GM21825 (cell line): ENCODE measurements around the gene OGA.
"Not testable (repeated sequence)": the region's sequence is repeated elsewhere in the genome, so short reads cannot be mapped to it uniquely, and the experiment has no call there.

Source experiments
- ATAC-seq: cut with Tn5 transposase; IDR thresholded peaks from one replicate; pipeline ENCODE4 v1.9.1; 2021; ENCODE audit warnings: mild to moderate bottlenecking, moderate library complexity; ENCODE audit not compliant: unreplicated experiment

OGA gene

DNA sequence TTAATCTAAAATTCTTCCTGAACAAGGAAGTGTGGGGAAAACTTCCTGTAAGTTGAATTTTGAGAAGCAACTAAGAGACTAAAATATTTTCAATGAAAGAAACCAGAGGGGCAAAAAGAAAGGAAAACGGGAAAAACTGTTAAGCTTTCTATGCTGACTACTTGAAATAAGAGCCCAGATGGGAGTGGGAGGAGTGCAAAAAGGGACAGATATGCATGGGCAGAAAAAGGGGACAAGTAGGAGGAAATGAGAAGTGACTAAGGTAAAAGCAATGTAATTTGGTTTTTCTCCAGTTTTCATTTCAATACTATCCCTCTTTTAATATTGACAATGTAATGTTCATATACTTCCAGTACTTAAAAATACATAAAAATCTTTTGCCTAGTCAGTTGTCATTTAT is 11.1 kb downstream of the OGA start:
- no peak for ATAC-seq

GRCh38 chr10:101803511-101803910 is 14.7 kb downstream of the OGA start:
- ATAC-seq, result no peak

GRCh38 chr10:101797403-101798059 is 20.7 kb downstream of the OGA start:
- ATAC-seq, result no peak

GRCh38 chr10:101793526-101793925 is 24.7 kb downstream of the OGA start:
- no peak for ATAC-seq

GRCh38 chr10:101789686-101790085 is 28.6 kb downstream of the OGA start:
- no peak for ATAC-seq

DNA sequence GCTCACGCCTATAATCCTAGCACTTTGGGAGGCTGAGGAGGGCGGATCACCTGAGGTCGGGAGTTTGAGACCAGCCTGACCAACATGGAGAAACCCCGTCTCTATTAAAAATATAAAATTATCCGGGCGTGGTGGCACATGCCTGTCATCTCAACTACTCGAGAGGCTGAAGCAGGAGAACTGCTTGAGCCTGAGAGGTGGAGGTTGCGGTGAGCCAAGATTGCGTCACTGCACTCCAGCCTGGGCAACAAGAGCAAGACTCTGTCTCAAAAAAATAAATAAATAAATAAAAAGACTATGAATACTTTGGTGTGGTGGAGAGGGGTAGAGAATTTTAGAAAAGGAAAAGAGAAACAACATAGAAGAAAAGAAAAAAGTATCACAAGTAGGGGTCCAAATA is 29.0 kb downstream of the OGA start:
- ATAC-seq, result not testable (repeated sequence)

GRCh38 chr10:101785801-101786200 is 32.4 kb downstream of the OGA start:
- no peak for ATAC-seq

GRCh38 chr10:101784558-101784957 is 33.7 kb downstream of the OGA start:
- ATAC-seq, result no peak

DNA sequence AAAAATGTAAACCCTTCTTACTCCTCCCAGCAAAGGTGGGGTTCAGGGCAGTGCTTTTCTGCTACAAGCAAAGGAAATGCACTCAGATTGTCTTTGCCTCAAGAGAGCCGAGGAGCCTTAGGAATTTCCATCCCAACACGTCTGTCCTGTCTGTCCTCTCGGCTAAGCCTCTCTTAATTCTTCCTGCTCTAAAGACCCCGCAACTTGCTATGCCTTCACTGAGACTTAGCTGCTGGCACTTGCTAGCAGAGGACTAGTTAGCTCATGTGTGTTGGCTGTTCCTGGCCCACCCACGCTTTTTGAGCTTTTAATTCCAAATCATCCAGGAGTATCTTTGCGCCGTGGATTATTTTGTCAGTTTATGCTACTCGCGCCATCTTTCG is 34.5 kb downstream of the OGA start:
- ATAC-seq, result no peak

DNA sequence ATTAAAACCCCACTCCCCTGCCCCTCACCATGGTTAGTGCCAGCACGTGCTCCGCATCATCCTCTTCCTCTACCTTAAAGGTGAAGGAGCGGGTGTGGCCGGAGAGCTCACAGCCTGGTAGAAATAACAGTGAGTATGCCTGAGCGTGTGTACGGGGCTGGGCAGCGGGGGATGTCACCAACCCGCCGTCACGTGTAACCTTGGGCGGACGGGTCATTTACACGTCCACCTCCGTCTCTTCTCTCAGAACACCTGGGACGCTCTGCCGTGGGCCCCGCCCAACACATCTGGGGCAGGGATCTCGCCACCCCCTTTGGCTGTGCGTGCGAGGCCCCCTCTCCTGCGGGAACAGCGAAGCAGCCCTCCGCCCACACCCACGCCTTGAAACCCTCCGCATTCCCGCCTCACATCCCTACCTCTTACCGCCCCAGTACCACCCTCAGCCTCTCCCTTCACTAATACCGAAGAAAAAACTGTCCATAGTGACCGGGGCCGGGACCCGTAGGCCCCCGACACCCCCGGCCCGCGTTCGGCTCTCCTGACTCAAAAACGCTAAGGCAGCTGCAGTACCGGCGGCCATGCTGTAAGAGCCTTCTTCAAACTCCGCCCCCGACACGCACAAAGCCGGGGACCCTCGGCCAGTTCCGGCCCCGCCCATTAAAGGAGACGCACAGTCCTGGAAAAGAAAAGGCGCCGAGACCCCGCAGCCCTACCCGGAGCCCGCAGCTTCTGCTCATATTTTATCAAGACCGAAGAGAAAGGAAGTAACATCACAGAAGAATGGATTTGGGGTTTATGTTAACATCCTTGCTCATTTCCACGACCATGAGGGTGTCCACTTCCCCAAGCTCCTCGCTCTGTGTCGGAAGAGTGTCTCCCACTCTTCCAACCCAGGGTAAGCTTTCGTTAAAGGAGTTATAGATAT is 35.2 kb downstream of the OGA start, which contains the start of gene NPM3:
TSS of gene NPM3 (minus strand) at position 636 of the 925 bp plus-strand sequence. CDS start at position 580, 56 bp downstream.
- ATAC-seq, result peak; percentile 54

DNA sequence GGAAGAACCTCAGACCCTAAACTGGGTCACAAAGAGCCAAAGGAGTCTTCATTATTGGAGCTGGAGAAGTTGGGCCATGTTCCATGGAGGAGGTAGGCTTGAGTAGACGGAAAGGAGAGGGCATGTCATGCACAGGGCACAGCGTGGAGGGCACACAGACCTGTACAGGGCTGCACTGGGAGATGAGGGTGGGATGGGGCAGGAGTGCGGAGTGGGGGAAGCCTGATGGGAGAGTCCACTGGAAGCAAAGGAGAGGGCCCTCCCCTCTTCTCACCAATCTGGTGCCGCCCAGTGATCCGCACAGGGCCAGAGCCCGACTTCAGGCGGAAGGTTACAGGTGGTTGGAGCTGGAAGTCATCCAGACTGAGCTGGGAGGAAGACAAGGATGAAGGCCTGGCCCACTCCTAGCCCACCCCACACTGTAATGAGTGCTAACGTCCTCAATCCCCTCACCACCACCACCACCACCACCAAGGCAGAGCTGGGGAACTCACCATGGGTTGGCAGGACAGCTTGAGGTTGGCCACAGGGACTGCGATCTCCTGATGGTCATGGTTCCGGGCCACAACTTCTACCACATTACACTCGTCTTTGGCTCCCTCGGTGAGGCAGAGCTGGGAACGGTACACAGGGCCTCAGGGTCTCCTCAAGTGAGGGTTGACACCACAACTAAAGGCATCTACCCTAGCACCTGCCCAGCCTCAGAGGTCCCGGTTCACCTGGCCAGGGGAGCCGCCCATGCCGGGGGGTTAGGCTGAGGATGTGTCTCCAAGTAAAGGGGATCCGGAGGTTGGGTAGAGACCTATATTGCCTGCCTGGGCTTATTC is 36.0 kb downstream of the OGA start:
- no peak for ATAC-seq

- no peak for ATAC-seq
Observed at GRCh38 chr10:101781655-101781983, 36.6 kb downstream of the OGA start.

DNA sequence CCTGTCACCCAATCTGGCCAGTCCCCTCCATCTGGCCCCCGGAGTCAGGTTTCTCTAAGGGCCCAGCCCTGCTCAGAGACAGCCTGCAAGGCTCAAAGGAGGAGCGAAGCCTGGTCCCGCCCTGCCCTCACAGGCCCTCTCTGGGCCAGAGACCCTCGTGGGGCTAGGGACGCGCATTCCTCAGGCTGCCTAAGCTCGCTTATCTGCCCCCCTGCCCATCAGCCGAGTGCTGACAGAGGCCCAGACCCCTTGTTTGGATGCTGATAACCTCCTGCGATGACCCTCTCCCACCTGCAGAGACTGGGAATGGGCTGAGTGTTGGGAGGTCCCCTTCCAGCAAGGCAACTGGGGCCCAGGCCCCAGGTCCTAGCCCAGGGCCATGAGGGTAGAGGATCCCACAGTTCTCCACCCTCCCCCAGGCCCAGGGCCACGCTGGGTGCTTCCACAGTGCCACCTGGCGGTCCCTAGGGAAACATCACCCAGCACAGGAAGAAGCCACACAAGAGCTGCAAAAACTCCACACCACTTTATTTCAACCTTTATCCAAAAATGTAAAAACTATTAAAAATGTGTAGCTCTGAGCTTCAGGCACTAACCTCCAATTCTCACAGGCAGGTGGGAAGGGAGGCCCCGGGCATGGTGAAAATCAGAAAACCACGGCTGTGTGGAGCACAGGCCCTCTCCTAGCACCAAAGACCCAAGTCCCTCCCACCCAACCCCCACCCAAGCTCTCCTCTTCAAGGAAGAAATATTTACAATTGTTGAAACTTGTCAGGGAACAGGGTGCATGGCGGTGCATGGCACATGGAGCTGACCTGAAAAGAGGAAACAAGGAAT is 37.2 kb downstream of the OGA start:
- ATAC-seq, result no peak

- no peak for ATAC-seq
Observed at GRCh38 chr10:101780187-101780817, 37.9 kb downstream of the OGA start.

DNA sequence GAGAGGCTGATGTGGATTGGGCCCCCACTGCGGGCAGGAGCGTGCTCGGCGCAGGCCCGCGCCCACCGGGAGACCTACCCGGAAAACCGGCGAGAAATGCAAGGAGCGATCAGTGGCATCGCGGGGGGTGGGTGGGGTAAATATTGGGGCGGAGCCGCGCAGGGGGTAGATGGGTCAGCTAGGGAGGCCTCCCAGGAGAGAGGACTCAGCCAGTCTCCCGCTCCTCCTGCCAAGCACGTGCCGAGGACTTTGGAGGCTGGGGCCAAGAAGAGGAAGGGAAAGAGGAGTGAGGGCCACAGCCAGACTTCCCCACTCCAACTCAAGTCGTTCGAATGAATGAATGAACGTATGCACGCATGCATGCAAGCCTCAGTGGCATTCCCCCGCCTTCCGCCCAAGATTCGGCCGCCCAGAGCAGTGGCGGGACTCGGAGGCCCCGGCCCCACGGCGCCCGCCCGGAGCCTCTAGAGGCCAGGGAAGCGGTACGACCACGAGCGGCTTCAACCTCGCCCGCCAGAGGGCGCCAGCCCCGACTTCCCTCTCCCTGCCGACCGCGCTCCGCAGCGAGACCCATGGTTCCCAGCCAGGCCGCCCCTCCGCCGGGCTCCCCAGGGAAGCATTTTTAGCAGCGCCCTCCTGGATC is 38.6 kb downstream of the OGA start:
- peak; percentile 40 for ATAC-seq

GRCh38 chr10:101778781-101779543 is 39.3 kb downstream of the OGA start:
- no peak for ATAC-seq

DNA sequence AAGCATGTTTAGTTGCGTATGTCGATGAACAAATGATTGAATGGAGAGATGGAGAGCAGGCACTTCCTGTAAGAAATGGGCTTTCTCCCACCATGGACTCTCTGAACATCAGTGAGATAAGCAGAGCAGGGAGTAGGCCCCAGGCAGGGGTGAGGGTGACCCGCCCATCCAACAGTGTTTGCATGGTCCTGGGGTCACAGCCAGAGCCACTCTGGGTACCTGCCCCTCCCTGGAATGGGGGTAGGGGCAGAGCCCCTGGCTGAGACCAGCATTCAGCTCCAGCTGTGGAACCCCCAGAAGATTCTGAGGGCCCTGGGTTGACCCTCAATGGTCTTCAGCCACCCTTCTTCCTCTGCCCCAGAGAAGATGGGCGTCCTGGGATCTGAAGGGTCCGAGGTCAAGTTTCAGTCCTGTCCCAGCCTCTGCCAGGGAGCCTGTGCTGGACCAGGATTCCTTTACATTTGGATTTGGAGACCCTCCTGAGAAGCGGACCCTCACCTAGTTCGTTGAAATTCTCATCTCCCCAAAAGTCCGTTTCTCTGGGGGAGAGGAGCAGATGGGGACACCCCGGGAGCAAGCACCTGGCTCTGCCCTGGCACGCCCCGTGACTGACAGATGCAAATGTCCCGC is 40.0 kb downstream of the OGA start:
- no peak for ATAC-seq

GRCh38 chr10:101777619-101778145 is 40.6 kb downstream of the OGA start:
- no peak for ATAC-seq
